ENCODE measurements around the gene KLC4. TPM values are rescaled to one million over a fixed set of nuclear protein-coding genes. Genes with fewer than 3 reads are reported as not detected.

KLC4 gene
- total and polyA plus RNA-seq, 9 of the 15 experiments (the other 6 are each of a cell fraction or from before 2014, with no cell fraction given): 1.7 to 16.2 (median 7.7) TPM

DNA sequence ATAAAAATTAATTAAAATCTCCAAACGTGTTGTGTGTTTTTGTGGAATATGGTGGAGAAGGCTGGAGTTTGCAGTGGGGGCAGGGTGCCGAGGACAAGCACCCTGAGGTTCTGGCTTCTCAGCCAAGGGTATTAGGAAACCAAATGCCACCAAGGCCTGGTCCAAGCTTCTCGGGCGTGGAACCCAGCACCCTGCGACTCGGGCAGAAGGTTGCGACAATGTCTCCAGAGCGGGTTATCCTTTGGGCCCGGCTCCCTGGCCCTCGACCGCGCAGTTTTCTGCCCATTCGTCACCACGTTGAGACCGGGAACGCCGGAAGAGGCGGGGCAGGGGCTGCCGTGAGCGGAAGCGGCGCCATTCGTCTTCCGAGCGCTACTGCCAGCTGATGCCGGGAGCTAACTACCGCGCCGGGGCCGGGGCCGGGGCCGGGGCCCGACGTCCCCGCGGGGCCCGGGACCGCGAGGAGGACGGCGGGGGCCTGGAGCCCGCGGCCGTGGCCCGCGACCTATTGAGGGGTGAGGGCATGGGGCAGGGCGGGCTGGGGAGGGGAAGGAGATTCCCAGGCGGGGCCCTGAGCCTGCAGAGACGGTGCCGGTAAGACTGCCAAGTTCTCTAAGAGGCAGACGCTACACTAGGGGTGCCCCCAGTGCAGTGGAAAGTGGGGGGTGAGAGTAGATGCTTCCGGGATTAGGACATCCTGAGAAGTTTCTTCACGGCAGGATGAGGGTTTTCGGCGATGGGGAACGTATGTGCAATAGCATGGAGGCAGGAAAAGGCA, 38.0 kb upstream of the KLC4 start, which contains the start of gene RRP36 (continued):
- TF ChIP-seq FOXK1 (CRISPR knock-in tag; IDR thresholded peaks at IDR 0.05; ENCODE audit: borderline replicate concordance) (no peak), FOS (IDR thresholded peaks at IDR 0.05; ENCODE audit: extremely low read depth, insufficient read length) (no peak), NONO (IDR thresholded peaks at IDR 0.05; ENCODE audit: low read depth in 2 of 2, low read length in 1 of 2) (peak in 1 of 2 experiments; percentile 70; a peak in 1 of 4 replicates), ZNF644 (tag; IDR thresholded peaks at IDR 0.05; ENCODE audit: low read depth) (peak; percentile 26), SAFB2 (IDR thresholded peaks at IDR 0.05; ENCODE audit: borderline replicate concordance, low read depth, low read length, severe bottlenecking) (no peak), PHF21A (IDR thresholded peaks at IDR 0.05; ENCODE audit: borderline replicate concordance, low read depth) (no peak), POLR2B (IDR thresholded peaks at IDR 0.05; ENCODE audit: low read depth, partially characterized antibody) (peak; percentile 47), TAF7 (tag; IDR thresholded peaks at IDR 0.05) (peak; percentile 48; the same call in 1 of the 2 replicates), TCF3 (CRISPR knock-in tag; IDR thresholded peaks at IDR 0.05) (no peak), PURB (CRISPR knock-in tag; IDR thresholded peaks at IDR 0.05; ENCODE audit: low read depth) (no peak), POLR2G (IDR thresholded peaks at IDR 0.05; ENCODE audit: low read depth, low read length) (peak; percentile 92), ZNF77 (CRISPR knock-in tag; IDR thresholded peaks at IDR 0.05) (no peak), ZFX (CRISPR knock-in tag; IDR thresholded peaks at IDR 0.05) (peak; percentile 79), NCOA1 (IDR thresholded peaks at IDR 0.05; ENCODE audit: low read depth) (peak; percentile 21; the same call in 1 of the 2 replicates), EGR1 (conservative IDR thresholded peaks at IDR 0.05) (no peak)
- TF ChIP-seq, protein P1, sequence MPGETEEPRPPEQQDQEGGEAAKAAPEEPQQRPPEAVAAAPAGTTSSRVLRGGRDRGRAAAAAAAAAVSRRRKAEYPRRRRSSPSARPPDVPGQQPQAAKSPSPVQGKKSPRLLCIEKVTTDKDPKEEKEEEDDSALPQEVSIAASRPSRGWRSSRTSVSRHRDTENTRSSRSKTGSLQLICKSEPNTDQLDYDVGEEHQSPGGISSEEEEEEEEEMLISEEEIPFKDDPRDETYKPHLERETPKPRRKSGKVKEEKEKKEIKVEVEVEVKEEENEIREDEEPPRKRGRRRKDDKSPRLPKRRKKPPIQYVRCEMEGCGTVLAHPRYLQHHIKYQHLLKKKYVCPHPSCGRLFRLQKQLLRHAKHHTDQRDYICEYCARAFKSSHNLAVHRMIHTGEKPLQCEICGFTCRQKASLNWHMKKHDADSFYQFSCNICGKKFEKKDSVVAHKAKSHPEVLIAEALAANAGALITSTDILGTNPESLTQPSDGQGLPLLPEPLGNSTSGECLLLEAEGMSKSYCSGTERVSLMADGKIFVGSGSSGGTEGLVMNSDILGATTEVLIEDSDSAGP (CRISPR knock-in tag; IDR thresholded peaks at IDR 0.05): no peak
- TF ChIP-seq, protein P2, sequence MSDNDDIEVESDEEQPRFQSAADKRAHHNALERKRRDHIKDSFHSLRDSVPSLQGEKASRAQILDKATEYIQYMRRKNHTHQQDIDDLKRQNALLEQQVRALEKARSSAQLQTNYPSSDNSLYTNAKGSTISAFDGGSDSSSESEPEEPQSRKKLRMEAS (CRISPR knock-in tag; IDR thresholded peaks at IDR 0.05): no peak
- TF ChIP-seq, protein P3, sequence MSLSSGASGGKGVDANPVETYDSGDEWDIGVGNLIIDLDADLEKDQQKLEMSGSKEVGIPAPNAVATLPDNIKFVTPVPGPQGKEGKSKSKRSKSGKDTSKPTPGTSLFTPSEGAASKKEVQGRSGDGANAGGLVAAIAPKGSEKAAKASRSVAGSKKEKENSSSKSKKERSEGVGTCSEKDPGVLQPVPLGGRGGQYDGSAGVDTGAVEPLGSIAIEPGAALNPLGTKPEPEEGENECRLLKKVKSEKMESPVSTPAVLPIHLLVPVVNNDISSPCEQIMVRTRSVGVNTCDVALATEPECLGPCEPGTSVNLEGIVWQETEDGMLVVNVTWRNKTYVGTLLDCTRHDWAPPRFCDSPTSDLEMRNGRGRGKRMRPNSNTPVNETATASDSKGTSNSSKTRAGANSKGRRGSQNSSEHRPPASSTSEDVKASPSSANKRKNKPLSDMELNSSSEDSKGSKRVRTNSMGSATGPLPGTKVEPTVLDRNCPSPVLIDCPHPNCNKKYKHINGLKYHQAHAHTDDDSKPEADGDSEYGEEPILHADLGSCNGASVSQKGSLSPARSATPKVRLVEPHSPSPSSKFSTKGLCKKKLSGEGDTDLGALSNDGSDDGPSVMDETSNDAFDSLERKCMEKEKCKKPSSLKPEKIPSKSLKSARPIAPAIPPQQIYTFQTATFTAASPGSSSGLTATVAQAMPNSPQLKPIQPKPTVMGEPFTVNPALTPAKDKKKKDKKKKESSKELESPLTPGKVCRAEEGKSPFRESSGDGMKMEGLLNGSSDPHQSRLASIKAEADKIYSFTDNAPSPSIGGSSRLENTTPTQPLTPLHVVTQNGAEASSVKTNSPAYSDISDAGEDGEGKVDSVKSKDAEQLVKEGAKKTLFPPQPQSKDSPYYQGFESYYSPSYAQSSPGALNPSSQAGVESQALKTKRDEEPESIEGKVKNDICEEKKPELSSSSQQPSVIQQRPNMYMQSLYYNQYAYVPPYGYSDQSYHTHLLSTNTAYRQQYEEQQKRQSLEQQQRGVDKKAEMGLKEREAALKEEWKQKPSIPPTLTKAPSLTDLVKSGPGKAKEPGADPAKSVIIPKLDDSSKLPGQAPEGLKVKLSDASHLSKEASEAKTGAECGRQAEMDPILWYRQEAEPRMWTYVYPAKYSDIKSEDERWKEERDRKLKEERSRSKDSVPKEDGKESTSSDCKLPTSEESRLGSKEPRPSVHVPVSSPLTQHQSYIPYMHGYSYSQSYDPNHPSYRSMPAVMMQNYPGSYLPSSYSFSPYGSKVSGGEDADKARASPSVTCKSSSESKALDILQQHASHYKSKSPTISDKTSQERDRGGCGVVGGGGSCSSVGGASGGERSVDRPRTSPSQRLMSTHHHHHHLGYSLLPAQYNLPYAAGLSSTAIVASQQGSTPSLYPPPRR (CRISPR knock-in tag; IDR thresholded peaks at IDR 0.05; ENCODE audit: borderline replicate concordance): no peak
- TF ChIP-seq, protein P4, sequence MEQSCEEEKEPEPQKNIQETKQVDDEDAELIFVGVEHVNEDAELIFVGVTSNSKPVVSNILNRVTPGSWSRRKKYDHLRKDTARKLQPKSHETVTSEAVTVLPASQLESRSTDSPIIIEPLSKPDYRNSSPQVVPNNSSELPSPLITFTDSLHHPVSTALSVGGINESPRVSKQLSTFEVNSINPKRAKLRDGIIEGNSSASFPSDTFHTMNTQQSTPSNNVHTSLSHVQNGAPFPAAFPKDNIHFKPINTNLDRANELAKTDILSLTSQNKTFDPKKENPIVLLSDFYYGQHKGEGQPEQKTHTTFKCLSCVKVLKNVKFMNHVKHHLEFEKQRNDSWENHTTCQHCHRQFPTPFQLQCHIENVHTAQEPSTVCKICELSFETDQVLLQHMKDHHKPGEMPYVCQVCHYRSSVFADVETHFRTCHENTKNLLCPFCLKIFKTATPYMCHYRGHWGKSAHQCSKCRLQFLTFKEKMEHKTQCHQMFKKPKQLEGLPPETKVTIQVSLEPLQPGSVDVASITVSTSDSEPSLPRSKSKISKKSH (CRISPR knock-in tag; IDR thresholded peaks at IDR 0.05): 0 out of 2 replicates have a peak, but pooled peaks have one; percentile 22
